Gastroesophageal sphincter (tissue), 4 donors: ENCODE measurements around the gene SAP130. TPM values are rescaled to one million over a fixed set of nuclear protein-coding genes. Genes with fewer than 3 reads are reported as not detected.

Experiments used
- ATAC-seq: fragments of 150-250 bp; one replicate; pipeline ENCODE4 v1.9.1; 2016; ENCODE audit warnings: mild to moderate bottlenecking, moderate library complexity
- H3K27ac ChIP-seq, 4 donors: fragments of 200-600 bp; sonication (generic) in 3 of 4; 1 replicate in 3 of 4; 2 replicates in 1 of 4; pipeline ENCODE4 v1.5.1; 2016 to 2019
- H3K27me3 ChIP-seq: fragments of 200-600 bp; sonication (generic); one replicate; pipeline ENCODE4 v1.5.1; 2019
- H3K36me3 ChIP-seq, 2 donors: fragments of 200-600 bp; sonication (generic); one replicate each; pipeline ENCODE4 v1.5.1; 2019; ENCODE audit warnings: control low read depth in 1 of 2
- H3K4me1 ChIP-seq, 3 donors: fragments of 200-600 bp; sonication (generic); 1 replicate in 2 of 3; 2 replicates in 1 of 3; pipeline ENCODE4 v1.5.1; 2016 to 2019; ENCODE audit warnings: control low read depth in 2 of 3
- H3K4me3 ChIP-seq, 2 donors: fragments of 200-600 bp; sonication (generic); one replicate each; pipeline ENCODE4 v1.5.1; 2019; ENCODE audit warnings: mild to moderate bottlenecking in 1 of 2, moderate library complexity in 1 of 2
- H3K9me3 ChIP-seq, 3 donors: fragments of 200-600 bp; sonication (generic); one replicate each; pipeline ENCODE4 v1.5.1; 2017 to 2019; ENCODE audit warnings: control low read depth in 2 of 3
- EP300 ChIP-seq: sonication (generic); formaldehyde crosslinking; IDR thresholded peaks from one replicate; pipeline ENCODE4 v1.6.1; 2017; ENCODE audit warnings: antibody characterized with exemption, mild to moderate bottlenecking
- POLR2A ChIP-seq, 2 donors: fragments of 450-650 bp; IDR thresholded peaks; one replicate each; pipeline ENCODE4 v1.6.1; 2017; ENCODE audit warnings: antibody characterized with exemption in 2 of 2, mild to moderate bottlenecking in 2 of 2, moderate library complexity in 1 of 2
- POLR2AphosphoS5 ChIP-seq: sonication (generic); formaldehyde crosslinking; IDR thresholded peaks from one replicate; pipeline ENCODE4 v1.6.1; 2017; ENCODE audit warnings: antibody characterized with exemption
- WGBS, 2 donors: methylation state at CpG; one replicate each; pipeline ENCODE4 v1.1.5; 2018; ENCODE audit warnings: low coverage in 1 of 2; 5-methylcytosine and 5-hydroxymethylcytosine counted together
- total RNA-seq, 4 donors: library from RNA; depleted of rRNA; stranded (reverse); fragments of >200 nt; gene quantifications; one replicate each; pipeline ENCODE4 v1.1.0, GENCODE V29; 2016
- TF ChIP-seq, protein P1 (sequence below), 4 experiments: fragments of 200-600 bp in 2 of 4; fragments of 450-650 bp in 2 of 4; sonication (generic) in 1 of 4; IDR thresholded peaks; one replicate each; pipeline ENCODE4 v1.5.1; 2017 to 2019; ENCODE audit warnings: antibody characterized with exemption in 4 of 4, mild to moderate bottlenecking in 2 of 4, moderate library complexity in 2 of 4

Gene SAP130
- total RNA-seq, 4 donors from 2014 or later: 6.9 to 13.4 (median 9.7) TPM

DNA sequence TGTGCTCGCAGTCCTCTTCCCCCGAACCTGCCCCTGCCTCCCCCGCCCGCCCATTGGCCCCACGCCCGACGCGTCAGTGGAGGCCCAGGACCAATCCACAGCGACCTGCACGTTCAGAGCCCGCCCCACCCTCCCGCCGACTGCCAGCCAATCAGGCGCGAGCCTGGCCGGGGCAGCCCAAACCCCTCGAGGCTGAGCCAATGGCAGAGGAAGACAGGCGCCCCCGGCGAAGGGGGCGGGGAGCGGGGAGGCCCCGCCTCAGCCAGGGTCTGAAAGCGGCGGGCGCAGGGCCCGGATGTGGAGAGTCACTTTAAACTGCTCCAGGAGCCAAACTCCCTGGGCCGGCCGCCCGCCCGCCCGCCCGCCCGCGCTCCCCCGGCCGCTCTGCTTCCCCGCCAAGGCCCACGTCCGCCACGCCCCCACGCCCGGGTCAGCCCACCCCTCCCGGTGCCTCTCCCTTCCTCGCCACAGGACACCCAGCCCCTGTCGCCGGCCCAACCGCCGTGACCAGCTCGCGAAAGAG, 520 bp downstream of the SAP130 start:
- TF ChIP-seq POLR2AphosphoS5: peak; percentile 46
- no peak for TF ChIP-seq EP300
- Histone ChIP-seq H3K4me3 (peak overlapping the region; percentile 90 to 99), H3K9me3 (no peaks in the 10 kb centered on the region), H3K27ac (peak overlapping the region; percentile 93 to 99 (median 98)), H3K36me3 (peaks cover 0 to 13% of the 10 kb centered on the region in 2 donors), H3K4me1 (peaks cover 0 to 28% (median 0%) of the 10 kb centered on the region in 3 donors), H3K27me3 (no peaks in the 10 kb centered on the region)
- WGBS, 2 donors: no CpG with 5 or more reads among the region's 51 CpGs
- peak; percentile 94 for ATAC-seq

DNA sequence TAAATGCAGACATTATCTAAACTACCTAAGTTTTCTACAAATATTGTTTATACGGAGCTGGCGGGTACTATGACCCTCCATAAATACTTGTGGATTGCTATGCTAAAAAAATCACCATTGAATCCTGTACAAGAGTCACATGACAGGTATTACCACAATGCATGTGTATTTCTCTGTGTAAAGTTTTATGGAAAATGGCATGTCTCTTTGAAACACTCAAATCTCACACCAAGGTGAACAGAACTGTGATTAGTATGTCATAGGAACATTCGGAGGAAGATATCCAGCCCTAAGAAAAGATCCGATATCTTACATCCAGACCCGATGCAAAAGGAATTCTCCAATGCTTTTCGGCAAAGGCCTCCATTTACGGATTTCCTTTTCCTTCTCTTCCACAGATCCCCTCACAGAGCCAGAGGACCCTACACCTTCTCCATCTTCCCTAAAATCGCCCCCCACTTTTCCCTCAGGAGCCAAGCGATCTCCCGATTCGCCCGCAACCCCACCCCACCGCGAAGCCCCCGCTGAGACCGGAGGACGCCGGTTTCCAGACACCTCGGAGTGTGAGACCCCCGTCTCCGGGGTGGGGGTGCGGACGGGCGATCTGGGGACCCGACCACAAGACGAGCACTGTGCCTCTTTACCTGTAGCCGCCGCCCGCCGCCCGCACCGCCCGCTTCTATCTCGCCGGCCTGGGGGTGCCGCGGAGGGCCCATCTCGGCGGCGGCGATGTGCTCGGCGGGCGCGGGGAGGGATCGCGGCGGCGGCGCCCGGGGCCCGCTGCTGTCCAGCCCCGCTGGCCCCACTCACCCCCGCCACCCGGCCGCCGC, 1.2 kb downstream of the SAP130 start:
- Histone ChIP-seq H3K27me3 (no peaks in the 10 kb centered on the region), H3K36me3 (peaks cover 0 to 14% of the 10 kb centered on the region in 2 donors), H3K4me3 (peak overlapping the region; percentile 90 to 99), H3K27ac (peak overlapping the region; percentile 69 to 99 (median 98)), H3K9me3 (no peaks in the 10 kb centered on the region), H3K4me1 (peaks cover 0 to 28% (median 0%) of the 10 kb centered on the region in 3 donors)
- TF ChIP-seq POLR2A (IDR thresholded peaks at IDR 0.05): peak; percentile 40 to 59
- no peak for TF ChIP-seq EP300
- TF ChIP-seq, protein P1, sequence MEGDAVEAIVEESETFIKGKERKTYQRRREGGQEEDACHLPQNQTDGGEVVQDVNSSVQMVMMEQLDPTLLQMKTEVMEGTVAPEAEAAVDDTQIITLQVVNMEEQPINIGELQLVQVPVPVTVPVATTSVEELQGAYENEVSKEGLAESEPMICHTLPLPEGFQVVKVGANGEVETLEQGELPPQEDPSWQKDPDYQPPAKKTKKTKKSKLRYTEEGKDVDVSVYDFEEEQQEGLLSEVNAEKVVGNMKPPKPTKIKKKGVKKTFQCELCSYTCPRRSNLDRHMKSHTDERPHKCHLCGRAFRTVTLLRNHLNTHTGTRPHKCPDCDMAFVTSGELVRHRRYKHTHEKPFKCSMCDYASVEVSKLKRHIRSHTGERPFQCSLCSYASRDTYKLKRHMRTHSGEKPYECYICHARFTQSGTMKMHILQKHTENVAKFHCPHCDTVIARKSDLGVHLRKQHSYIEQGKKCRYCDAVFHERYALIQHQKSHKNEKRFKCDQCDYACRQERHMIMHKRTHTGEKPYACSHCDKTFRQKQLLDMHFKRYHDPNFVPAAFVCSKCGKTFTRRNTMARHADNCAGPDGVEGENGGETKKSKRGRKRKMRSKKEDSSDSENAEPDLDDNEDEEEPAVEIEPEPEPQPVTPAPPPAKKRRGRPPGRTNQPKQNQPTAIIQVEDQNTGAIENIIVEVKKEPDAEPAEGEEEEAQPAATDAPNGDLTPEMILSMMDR (IDR thresholded peaks at IDR 0.05): peak in 1 of 4 experiments; percentile 9
- no peak for TF ChIP-seq POLR2AphosphoS5
- no peak for ATAC-seq
- 1 to 8% methylated on average over 6 of the region's 57 CpGs for WGBS, 2 donors

DNA sequence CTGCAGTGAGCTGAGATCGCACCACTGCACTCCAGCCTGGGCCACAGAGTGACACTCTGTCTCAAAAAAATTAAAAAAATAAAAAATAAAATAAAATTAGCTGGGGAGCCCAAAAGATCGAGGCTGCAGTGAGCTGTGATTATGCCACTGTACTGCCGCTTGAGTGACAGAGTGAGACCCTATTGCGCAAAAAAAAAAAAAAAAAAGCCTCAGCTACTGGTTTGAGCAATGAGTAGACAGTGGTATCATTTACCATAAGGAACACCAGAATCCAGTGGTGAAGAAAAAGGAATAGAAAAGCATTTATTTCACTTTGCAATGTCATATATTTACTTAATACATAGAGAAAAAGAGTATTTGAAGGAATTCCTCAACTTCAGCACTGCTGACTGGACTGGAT, 3.0 kb downstream of the SAP130 start:
- H3K9me3 ChIP-seq: no peaks in the 10 kb centered on the region
- WGBS, 2 donors: 74 to 100% methylated on average over 1 to 4 of the region's 4 CpGs
- ATAC-seq: no peak
- TF ChIP-seq, protein P1 (IDR thresholded peaks at IDR 0.05): no peak
- no peak for TF ChIP-seq POLR2A (IDR thresholded peaks at IDR 0.05)
- TF ChIP-seq EP300: no peak
- no peak for TF ChIP-seq POLR2AphosphoS5
- H3K36me3 ChIP-seq: peaks cover 0 to 24% of the 10 kb centered on the region in 2 donors
- H3K27me3 ChIP-seq: no peaks in the 10 kb centered on the region
- H3K27ac ChIP-seq: no peak overlapping the region
- H3K4me3 ChIP-seq: no peak overlapping the region
- peaks cover 0 to 28% (median 0%) of the 10 kb centered on the region in 3 donors for H3K4me1 ChIP-seq

DNA sequence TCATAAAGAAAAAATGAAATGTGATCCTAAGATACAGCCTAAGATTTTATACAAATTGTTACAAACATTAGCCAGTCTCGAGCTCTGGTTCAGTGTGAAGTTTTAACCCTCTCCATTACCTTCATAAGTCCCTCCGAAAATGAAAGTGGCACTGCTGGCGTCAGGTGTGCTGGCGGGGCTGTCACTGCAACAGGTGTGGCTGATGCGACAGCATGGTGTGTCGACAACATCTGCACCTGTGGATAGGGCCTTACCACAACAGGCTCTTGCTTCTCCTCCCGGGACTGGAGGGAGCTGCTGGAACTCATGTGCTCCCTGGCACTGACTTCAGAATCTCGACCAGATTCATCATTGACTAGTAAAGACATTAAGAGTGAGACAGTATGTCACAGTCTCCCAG, 10.3 kb downstream of the SAP130 start:
- Histone ChIP-seq H3K36me3 (peaks cover 0 to 82% of the 10 kb centered on the region in 2 donors), H3K27me3 (no peaks in the 10 kb centered on the region), H3K4me1 (no peaks in the 10 kb centered on the region), H3K9me3 (no peaks in the 10 kb centered on the region), H3K4me3 (no peak overlapping the region), H3K27ac (no peak overlapping the region)
- TF ChIP-seq, protein P1 (IDR thresholded peaks at IDR 0.05): no peak
- TF ChIP-seq POLR2A (IDR thresholded peaks at IDR 0.05): no peak
- TF ChIP-seq EP300: no peak
- TF ChIP-seq POLR2AphosphoS5: no peak
- WGBS, 2 donors: 82 to 89% methylated on average over 6 to 8 of the region's 8 CpGs
- ATAC-seq: no peak

DNA sequence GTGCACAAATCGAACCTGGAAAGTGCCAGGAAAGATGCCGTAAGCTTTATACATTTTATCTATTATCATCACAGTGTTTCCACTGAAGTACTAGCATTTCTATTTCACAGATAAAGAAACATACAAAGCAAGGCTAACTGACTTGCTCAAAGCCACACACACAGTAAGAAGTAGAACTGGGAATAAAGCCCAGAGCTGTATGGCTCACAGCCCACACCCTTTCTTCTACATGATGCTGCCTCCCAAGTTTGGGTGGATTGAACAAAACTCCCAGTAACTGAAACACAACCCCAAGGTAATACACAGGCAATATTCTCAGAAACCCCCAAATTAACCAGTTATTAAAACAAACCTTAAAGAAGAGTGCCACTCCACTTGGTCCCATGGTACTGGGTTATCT, 11.2 kb downstream of the SAP130 start:
- no peak overlapping the region for H3K27ac ChIP-seq
- no peak overlapping the region for H3K4me3 ChIP-seq
- peaks cover 0 to 89% of the 10 kb centered on the region in 2 donors for H3K36me3 ChIP-seq
- TF ChIP-seq EP300 (no peak), POLR2A (IDR thresholded peaks at IDR 0.05) (no peak), POLR2AphosphoS5 (no peak)
- TF ChIP-seq, protein P1 (IDR thresholded peaks at IDR 0.05): no peak
- no peaks in the 10 kb centered on the region for H3K4me1 ChIP-seq
- no peaks in the 10 kb centered on the region for H3K9me3 ChIP-seq
- 57 to 86% methylated on average over 2 of the region's 2 CpGs for WGBS, 2 donors
- ATAC-seq: no peak
- no peaks in the 10 kb centered on the region for H3K27me3 ChIP-seq
